Stimulated activated CD8-positive, alpha-beta memory T cell treated with anti-CD3 and anti-CD28 coated beads, Interleukin-12 subunit alpha, Interleukin-12 subunit beta, amount 100 ng/mL, for 4 hours (primary cell): ENCODE results near the gene IFT43.
"Not testable (repeated sequence)": the region's sequence is repeated elsewhere in the genome, so short reads cannot be mapped to it uniquely, and the experiment has no call there.

Experiments
- DNase-seq: peaks from one replicate; pipeline ENCODE4 v3.0.0-alpha.2; 2020; ENCODE audit warnings: low read depth

Gene IFT43

DNA sequence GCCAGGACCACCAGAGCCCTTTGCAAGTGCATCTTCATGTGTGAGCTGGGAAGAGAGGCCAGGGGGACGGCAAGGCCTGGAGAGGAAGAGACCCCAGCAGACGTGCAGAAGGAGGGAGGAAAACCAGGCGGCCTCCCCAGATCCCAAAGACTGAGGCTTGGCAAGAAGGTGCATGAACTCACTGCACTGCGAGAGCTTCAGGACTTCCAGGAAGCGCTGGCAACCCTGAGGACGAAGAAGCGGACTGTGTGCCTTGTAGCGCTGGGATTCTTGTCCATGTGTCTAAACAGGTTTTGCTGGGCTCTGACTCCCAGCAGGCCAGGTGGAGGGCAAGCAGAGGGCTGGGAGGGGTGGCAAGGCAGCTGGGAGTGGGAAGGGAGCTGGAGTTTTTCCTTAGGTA is 4.7 kb upstream of the IFT43 start:
- DNase-seq = no peak

DNA sequence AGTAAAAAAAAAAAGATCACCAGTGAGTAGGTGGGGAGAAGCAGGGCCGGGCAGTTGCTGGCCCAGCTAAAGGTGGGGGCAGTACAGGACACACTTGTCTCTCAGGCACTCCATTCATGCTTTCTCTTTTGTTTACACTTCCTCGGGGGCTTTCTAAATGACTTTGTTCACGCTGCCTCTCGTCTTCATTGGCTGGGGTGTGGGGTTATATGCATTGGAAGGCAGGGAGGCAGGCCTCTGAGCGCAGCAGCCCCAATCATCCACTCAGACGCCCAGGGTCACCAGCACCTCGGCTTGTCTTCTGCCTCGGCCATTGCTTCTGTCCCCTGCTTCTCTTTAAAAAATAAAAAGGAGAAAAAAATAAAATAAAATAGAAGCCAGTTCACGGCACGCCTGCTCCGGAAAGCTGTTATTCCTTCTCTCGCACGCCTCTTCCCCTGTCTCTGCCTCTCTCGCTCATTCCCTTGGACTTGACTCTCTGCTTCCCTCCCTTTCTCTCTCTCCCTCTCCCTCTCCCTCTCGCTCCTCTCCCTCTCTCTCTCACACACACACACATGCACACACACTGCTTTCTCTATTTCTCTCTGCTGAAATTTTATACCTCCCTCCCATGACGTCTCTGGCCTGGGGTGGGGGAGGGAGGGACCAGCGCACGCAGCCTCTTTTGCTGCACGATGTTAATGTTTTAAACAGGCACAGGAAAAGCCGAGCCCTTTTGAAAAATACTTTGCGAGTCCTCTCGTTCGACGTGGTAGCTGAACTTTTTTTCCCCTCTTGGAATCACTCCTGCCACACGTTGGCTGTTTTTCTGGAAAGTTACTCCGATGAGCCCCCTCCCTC is 3.9 kb upstream of the IFT43 start, which contains the start of gene TGFB3:
TSS of gene TGFB3 (minus strand) at position 570 of the 840 bp plus-strand sequence. CDS start 1,102 bp downstream, outside the sequence.
- DNase-seq = peak; percentile 30

DNA sequence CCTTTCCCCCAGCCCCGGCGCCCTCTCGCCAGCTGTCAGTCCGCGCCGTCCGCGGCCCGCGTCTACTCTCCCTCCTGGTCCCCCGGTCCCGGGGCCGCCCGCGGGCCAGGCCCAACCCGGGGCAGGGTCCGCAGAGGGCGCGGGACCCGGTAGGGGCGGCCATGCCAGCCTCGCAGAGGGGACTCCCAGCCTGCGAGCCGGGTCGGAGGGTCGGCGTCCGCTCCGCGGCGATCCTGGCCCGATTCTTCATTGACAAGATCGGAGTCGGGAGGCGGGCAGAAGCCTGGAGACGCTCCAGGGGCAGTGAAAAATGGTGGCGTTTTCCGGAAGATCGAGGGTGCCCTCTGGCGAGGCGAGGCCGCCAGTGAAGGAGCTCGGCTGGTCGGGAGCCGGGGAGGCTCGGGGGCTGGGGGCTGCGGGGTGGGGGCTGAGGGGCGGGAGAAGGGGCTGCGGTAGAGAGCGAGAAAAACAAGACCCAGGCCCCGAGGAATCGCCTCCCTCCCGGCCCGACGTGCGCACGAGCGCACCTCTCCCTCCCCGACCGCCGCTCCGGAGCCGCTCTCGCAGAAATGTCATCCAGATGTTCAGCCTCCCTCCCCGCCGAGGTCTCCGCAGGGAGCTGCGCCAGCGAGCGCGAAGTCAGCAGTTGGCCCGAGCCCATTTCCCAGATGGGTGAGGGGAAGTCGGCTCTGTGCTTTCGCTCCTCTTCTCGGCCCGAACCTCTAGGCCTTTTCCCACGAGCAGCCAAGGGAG is 3.1 kb upstream of the IFT43 start:
- peak; percentile 62 for DNase-seq

DNA sequence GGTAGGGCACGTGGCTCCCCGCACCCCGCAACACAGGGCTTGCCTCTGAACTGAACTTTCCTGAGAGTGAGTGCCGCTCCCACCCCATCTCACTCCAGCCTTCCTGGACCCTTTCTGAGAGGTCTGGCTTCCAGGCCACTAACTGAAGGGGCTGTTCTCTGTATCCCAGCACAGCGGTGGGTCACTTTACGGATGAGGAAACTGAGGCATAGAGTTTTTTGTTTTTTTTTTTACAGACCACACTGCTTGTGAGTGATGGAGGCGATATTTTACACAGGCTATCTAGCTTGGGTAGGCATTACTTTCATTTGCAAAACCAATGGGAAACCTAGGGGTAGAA is 2.6 kb upstream of the IFT43 start:
- DNase-seq = no peak

DNA sequence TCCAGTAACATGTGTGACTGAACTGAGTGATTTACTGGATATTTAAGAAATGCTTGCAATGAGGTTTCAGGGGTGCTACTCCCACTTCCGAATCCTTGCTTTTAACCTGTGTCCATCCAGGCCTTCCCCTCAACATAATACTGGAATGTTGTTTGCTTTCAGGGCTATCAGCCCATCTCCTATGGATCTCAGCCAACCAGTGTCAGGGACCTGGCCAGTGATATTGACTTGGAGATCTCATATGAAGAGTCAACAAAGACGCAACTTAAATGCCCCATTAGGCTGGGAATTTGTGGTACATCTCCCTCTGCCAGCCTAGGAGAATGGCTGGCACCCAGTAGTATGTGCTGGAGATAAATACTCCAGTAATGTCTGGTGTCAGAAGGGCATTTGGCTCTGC is 889 bp upstream of the IFT43 start:
- DNase-seq = no peak

DNA sequence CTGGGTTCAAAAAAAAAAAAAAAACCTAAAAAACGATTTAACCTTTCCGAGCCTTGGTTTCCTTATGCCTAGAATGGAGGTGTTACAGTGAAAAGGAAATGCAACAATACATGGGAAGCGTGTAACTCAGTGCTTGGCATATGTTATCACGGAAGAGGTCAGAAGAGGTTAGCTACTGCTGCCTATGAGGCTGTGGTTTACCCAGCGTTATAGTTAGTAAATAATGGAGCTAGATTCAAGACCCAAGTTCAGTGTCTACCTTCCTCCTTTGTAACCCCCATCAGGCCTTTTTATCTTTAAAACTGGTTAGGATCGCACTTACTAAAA is 839 bp downstream of the IFT43 start:
- no peak for DNase-seq

DNA sequence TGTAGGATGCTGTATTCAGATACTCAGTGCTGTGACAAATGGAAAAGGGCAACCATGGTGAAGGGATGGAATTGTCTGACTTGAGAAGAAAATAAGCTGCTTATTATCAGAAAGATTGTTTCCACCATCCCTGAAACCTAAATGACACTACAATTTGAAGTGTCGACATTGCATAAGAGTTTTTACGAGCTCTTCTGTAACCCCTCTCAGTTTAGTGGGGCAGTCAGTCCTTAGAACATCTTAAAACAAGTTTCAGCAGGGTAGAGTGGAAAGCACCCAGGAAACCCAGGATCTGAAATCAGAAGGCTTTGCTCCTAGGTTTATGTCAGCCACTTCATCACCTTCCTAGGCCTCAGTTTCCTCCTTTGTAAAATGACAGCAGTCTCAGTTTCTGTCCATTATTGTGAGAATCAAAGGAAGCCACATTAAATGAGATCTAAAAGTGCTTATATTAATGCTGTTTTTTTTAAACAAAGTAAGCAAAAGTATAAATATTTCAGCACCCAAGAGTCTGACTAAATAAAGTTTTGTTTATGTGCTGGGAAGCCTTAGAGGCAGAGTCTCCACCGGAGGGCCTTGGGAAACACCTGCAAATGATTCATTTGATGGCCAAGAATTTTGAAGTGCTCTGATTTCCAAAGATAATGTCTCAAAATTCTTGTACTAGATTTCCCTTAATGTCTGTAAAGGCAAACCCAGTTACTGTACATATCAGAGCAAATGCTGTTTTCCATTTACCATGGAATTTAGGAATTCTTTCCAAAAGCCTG is 1.8 kb downstream of the IFT43 start:
- no peak for DNase-seq

DNA sequence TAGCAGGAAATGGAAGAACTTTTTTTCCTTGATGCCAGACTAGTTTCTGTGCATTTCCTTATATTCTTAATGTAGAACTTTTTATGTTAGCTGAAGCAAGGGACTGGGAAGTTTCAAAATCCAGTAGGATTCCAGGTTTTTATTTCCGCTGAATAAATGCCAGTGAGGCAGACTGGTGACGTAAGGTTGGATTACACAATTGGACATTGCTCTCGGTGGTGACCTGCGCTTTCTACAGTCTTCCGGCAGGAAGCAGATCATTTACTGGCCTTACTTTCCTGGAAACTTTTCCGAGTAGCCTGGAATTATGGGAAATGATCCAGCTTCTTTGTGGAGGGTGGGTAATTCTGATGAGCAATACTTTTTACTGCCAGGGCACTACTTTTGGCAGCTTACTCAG is 3.6 kb downstream of the IFT43 start:
- no peak for DNase-seq

DNA sequence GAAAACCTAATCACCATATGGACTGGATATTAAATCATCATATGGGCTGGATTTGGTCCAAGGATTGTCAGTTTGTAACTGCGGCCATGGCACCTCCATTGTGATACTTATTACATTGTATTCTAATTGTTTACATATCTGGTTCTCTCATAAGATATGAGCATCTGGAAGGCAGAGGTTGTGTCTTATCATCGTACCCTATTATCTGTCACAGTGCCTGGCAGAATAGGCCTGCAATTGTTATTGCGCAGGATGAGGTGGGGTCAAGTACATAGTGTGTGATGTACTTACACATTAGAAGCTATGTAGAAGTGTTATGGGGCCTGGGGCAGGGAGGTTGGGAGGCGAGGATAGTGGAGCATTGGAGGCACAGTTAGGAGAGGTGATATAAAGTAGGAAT is 4.7 kb downstream of the IFT43 start:
- no peak for DNase-seq

DNA sequence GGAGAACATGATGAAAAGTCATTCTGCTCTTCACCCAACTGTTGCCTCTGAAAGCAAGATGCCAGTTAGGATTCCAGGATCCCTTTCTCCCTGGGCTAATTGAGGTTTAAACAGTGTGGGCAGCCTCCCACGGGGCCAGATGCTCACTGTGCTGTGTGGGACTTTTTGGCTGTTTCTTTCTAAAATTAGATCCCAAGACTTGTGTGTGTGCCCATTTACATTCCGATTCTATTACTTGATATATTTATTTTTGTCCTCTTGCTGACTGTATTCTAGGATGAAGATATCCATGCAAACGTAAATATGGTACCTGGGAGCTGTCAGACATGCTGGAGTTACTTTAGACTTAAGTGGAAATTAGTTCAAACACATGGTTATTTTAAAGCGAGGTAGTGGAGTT is 6.2 kb downstream of the IFT43 start:
- no peak for DNase-seq

DNA sequence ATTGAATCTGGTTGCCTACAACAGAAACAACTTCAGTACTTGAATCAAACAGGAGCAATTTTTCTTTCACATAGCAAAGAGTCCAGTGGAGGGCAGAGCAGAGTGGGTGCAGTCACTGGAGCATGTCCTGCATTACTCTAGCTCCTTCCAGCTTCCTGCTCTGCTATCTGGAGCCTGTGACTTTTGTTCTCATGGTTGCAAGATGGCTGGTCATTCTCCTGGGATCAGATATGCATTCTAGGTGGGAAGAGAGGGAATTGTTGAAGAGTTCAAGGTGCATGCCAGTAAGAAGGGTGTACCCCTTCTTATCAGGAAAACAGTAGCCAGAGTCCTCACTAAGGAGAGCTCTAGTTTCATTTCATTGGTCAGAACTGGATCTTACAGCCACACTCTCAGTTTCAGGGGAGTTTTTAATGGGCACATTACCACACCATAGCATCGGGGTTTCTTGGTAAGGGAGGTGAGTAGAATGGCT is 8.0 kb downstream of the IFT43 start:
- DNase-seq = no peak

DNA sequence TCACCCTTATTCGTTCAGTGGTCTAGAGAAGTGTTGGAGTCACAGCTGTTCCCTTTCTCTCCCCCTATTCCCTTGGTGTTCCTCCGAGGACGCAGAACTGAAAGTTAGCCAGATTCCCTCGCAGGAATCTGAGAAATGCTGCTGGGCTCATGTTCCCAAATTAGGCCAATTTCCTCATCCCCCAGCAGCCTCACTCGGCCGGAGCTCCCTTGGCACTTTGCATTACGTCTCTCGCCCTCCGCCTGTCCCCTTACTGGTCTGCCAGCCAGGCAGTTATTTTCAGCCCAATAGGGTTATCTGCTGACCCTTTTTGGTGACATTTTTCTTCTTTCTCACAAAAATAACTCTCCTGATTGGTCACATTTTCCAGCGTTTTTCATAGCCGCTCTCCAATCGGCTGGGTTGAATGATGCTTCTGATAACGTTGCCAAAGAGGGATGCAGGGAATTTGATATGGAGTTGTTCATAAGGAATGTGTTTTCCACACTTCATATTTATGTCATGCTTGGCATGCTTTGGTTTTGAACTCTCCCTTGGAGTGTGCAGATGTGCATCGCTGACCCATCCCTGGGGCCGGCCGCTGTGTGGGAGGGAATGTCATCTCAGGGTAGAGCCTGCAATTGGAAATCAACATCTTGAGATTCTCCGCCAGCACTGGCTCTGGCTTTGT is 9.9 kb downstream of the IFT43 start:
- no peak for DNase-seq

DNA sequence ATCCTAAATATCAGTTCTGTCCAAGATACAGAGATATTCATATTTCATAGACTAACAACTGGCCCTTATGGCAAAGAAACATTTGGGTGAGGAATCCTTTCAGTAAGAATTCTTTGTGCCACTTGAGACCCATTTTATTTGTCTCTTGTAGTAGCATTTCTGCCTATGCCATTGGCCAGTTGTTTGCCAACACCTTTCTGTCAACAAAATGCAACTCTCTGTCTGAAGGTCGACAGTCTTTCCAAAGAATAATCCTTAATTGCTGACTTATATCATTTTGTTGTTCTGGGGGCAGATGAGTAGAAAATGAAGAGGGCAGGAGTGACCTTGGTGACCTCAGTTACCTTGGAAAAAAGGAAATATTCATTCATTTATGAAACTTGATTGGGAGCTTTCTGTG is 10.9 kb downstream of the IFT43 start:
- no peak for DNase-seq

DNA sequence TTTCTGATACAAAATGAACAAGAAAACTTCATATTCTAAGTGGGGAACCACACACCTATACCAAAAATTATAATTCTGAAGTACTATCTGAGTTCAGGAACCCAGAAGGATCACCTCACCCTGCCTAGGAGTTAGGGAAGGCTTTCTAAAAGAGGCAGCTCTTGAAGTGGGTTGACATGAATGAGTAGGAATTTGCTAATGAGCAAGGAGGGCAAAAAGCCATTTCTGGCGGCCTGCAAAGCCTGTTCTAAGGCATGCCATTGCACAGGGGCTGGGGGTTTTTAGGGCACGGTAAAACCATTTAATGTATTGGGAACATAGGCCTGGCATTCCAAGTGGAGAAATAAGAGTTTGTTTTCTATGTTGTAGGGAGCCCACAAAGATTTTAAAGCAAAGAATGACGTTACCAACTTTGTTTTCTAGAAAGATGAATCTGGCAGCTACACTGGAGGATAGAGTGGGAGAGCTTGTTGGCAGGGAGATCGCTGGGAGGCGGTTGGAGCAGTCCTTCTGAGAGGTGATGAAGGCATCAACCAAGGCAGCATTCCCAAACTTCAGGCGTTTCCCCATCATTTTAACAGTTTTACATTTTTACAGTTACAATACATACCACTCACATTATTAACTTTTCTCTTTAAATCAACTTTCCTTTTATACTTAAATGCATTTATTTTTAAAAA is 14.1 kb downstream of the IFT43 start:
- no peak for DNase-seq

DNA sequence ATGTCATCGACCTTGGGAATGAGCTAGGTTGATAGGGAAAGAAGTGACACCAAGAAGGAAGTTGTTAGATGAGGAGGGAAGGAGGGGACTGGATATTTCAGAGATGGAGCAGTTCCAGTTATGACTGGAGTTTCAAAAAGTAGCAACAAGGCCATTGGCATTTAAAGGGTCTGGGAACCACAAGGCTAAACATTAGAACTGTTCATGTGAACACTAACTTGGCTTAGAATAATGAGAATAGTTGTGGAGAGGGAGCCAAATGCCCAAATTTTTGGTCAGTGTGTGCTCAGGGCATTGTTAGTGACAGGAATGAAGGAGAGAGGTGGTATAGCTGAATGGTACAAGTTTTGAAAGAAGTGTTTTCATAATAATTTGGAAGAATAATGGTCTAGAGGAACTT is 16.8 kb downstream of the IFT43 start:
- DNase-seq = no peak

DNA sequence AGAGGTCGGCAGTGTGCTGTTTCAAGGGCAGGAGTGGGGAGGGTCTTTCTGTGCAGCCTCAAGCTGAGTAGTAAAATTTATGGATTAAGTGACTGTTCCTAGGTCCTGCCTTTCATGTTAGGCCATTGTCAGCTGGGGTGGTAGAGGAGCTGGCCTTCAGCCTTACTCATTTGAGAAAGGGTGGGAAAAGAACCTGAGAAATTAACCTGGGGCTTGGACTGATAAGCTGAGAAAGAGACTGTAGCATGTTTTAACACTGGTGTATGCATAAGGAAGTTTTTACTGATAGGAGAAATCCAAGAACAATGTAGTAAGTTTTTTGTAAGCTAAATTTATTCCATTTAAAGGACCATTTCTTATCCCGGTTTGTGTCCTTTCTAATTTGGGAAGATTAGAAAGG is 20.7 kb downstream of the IFT43 start:
- no peak for DNase-seq

DNA sequence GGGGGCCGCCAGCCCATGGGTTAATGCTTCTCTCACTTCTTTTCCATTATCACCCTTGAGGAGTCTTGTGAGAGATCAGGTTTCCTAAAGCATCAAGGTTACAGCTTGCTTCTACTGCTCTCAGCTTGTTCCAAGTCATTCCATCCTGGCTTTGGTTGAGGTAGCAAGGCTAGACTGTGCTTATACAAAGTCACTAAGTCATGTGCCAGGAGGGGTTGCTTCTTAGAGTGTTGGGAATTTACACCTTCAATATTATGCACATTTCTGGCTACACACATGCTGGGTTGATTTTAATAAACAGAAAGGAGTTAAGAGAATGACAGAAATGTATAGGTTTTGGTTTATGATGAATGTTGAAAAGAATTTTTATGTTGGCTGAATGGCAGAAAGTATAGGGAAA is 21.8 kb downstream of the IFT43 start:
- DNase-seq = no peak

DNA sequence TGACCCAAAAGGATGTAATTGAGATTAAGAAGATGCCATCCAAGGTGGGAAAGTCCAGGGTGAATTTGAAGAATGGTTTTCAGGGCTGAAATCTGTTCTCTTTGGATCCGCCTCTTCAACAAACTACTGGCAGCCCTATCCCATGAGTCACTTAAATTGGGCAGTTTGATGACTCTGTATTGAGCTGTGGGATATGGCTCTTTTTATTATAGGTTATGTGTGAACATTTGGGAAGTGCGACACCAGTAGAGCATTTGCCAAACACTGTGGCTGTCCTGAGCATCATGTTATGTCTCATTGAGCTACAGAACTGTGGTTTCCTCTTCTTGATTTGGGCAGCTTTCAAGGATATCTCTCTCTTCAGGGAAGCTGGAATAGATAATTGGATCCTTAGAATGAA is 22.3 kb downstream of the IFT43 start:
- no peak for DNase-seq

DNA sequence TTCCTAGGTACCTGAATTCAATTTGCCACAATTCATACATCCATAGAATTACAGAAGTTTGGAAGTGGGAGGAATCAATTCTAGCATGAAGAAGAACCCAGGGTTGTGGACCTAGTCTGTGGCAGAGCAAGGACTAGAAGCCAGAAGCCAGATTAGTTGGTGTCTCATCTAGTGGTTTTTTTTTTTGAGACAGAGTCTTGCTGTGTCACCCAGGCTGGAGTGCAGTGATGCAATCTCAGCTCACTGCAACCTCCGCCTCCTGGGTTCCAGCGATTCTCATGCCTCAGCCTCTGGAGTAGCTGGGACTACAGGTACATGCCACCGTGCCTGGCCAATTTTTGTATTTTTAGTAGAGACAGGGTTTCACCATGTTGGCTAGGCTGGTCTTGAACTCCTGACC is 24.1 kb downstream of the IFT43 start:
- DNase-seq = not testable (repeated sequence)

DNA sequence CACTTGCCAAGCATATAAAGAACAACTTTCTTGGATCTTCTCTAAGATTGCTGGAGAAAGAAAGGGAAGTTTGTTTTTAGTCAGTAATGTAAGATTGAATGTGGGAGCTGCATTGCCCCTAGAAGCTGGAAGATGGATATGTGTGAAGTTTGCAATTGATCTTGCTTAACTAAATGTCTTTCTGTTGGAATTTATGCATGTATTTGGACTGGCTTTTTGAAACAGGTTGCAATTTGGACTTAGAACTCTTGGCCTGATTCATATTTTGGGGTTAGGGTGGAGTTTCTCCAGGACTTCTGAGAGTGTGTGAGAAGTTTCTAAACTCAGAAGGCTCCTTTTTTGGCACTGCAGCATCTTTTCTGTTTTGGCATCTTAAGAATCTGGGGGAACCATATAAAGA is 26.4 kb downstream of the IFT43 start:
- DNase-seq = no peak

DNA sequence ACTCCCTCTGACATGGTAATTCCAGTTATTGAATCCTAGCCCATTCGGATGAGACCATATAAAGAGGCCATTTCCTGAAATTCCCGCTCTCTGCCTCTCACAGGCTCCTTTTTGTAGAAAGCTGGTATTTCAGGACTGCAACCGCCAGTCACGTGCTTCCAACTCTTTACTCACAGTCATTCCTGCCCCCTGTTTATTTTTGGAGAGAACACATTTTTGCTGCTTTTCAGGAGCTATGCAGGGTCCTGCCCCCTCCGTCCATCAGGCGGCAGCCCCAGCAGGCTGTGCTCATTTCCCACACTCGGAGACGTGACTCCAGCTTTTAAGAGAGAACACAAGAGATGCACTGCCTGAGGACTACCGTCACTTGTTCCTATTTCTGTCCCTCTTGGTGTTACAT is 26.8 kb downstream of the IFT43 start:
- no peak for DNase-seq

DNA sequence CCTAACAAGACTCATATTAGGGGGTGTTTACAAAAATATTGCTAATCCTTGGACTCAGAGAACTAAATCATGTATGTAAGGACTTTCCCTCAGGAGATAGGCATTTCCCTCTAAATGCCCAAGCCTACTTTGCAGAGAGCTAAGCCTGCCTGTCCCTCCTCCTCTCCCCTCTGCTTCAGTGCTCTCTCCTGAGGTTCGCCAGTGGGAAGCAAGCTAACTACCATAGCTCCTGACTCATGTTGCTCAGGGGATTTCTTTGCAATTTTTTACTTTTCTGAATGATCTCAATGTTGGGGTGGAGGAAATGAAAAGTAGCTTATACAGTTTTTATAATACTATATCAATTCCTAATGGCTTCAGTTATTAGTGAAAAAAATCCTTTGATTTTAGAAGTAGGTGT is 29.6 kb downstream of the IFT43 start:
- no peak for DNase-seq
